Astrocyte of the spinal cord (primary cell): Measurements from ENCODE around the gene ASB2.

Experiments
- DNase-seq: peaks from one replicate; pipeline ENCODE4 v3.0.0; 2011; ENCODE audit warnings: low read depth, low spot score
- H3K4me3 ChIP-seq: 2 replicates; pipeline ENCODE4 v1.5.1; 2011; ENCODE audit warnings: low read depth, mild to moderate bottlenecking, low read length, moderate library complexity
- CTCF ChIP-seq: IDR thresholded peaks from 2 replicates; pipeline ENCODE4 v1.5.1; 2012; ENCODE audit warnings: low read depth, mild to moderate bottlenecking, low read length, inconsistent platforms
- in situ Hi-C: cut with HindIII; loops from 2 replicates; pipeline ENCODE4 v1.10.0; 2017; ENCODE audit warnings: low sequenced_read_pairs

The ASB2 gene

GRCh38 chr14:94001501-94002396 is 25.4 kb upstream of the ASB2 start:
- DNase-seq = peak; percentile 65
- TF ChIP-seq CTCF = peak; percentile 94
- in situ Hi-C loops = no loop called here
- H3K4me3 ChIP-seq = no peak overlapping the region

DNA sequence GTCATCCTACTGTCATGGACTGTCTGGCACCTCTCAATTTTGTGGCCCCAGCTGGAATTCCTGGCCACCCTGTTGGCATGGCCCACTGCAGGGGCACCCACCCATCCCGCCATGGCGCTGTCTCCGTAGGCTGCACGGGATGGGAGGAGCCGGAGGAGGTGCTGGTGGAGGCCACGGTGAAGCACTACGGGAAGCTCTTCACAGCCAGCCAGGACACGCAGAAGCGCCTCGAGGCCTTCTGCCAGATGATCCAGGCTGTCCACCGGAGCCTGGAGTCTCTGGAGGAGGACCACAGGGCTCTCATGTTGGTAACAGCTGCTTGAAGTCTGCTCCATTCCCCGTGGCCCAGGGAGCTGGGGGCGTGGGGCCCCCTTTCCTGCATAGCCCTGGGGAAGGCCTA is 24.6 kb upstream of the ASB2 start:
- DNase-seq = no peak
- in situ Hi-C loops = no loop called here
- no peak for TF ChIP-seq CTCF
- H3K4me3 ChIP-seq = no peak overlapping the region

GRCh38 chr14:94000267-94000666 is 23.9 kb upstream of the ASB2 start:
- no peak for DNase-seq
- in situ Hi-C loops = no loop called here
- TF ChIP-seq CTCF = no peak
- no peak overlapping the region for H3K4me3 ChIP-seq

GRCh38 chr14:93999573-93999972 is 23.2 kb upstream of the ASB2 start:
- no peak overlapping the region for H3K4me3 ChIP-seq
- TF ChIP-seq CTCF = no peak
- in situ Hi-C loops = no loop called here
- DNase-seq = no peak

DNA sequence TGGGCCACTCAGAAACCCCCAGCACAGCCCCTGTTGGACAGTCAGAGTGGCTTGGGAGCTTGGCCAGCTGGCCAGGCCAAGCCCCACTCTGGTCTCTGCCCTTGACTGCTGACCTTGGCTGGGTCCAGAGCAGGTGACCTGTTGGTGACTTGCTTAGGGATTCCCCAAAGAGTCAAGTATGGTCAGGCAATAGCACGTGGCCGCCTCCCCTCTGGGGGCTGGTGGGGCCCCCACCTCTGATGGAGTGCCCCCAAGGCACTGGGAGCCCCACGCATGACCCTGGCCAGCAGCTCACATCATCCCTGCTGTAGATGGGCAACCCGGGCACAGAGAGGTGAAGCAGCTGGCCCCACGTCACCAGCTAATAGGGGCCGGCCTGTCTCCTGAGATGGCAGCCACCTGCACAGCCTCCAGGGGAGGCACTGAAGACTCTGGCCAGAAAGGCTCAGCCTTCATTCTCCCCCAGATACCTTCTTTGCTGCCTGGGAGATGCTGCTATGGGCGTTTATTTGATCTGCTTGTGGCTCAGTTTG is 22.6 kb upstream of the ASB2 start:
- in situ Hi-C loops = no loop called here
- no peak for TF ChIP-seq CTCF
- DNase-seq = no peak
- no peak overlapping the region for H3K4me3 ChIP-seq

DNA sequence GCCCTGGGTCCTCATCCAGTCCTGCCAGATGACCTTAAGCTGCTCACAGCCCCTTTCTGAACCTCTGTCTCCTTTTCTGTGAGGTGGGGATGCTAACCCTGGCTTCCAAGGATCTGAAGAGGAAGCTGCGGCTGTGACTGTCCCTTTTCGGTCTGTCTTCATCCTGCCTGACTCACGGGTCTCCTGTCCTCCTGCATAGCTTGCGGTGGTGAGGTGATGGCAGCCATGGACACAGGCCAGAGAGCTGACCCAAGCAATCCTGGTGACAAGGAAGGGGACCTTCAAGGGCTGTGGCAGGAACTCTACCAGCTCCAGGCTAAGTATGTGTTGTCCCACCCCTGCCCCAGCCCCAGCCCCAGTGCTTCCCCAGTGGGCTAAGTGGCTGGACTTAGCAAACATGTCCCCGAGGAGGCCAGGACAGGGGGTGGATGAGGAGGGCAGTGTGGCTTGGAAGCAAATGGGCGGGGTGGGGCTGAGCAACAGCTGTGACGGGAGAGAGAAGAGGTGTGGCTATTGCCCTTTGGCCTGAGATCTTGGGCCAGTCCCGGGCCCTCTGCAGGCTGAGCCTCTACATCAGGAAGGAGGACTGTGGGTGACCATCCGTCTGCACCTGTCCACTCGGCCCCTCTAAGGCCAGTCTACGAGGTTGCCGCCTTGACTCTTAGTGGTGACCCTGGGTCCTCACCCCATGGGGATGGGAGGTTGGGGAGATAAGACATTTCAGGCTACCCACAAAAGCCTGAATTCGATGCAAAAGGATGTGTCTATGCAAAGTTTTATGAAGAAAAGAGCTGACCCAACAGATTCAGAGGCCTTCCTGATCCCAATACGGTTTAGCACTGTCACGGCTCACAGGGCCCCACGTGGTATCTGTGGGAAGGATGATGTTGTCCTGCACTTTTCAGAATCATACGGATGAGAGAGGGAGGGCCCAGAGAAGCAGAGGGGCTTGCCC is 21.8 kb upstream of the ASB2 start:
- no peak for TF ChIP-seq CTCF
- no peak for DNase-seq
- in situ Hi-C loops = no loop called here
- H3K4me3 ChIP-seq = no peak overlapping the region
